Midbrain (tissue), 1 donor: ENCODE data around the gene VANGL1.

Experiments
- DNase-seq: peaks from one replicate; lab custom pipeline; 2025; lab: John Stamatoyannopoulos, UW

Gene VANGL1

DNA sequence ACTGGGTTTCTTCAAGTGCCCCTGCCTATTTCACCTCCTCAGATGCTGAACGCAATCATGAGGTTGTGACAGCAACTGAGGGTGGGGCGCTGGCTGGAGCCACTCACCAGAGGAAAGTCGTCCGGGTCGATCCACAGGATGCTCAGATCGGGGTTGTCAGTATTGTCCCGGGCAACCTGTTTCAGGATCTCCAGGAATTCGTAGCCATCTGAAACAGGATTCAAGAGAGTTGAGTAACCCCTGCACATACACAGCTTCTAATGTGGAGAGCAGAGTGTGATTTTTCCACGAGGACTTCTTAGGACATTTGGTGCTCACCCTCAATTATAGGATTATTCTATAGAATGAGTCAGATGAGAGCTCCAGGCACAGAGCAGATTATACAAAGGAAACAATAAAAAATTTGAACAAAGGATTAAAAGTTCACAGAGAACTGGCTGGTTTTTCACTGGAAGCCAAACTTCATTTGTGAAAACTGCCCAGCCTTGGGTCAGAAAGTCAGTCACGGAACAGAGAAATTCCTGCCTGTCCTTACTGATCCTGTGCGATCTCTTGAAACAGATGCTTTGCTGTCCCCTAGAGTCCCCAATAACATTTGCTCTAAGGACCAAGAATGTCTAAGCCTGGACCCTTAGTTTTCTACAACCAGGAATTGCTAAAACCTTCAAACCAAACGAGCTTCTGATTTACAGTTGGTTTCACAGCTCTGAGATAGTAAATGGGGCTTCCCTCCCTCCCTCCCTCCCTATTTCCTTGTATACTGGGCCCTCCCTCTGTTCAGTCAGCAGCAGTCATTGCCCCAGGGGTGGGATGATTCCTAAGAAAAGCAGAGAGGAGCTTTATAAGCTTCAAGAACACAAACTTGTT, 63.5 kb downstream of the VANGL1 start:
- DNase-seq = no peak

DNA sequence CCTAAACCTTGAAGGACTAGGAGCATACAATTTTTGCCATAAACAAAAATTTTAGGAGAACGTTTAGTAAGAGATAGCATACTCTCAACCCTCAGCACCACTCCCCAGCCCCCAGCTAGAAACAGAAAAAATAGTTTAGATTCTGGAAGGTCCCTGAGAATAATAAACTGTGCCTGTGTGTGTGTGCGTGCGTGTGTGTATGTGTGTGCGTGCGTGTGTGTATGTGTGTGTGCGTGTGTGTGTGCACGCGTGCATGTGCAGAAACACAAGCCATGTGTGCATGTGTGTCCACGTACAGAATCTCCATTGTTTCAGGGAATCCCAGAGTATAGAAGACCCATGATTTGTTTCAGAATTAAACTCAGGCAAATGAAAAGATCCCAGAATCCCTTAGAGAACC, 64.2 kb downstream of the VANGL1 start:
- no peak for DNase-seq

- DNase-seq = peak; percentile 17
Measured at GRCh38 chr1:115706587-115707425, 65.0 kb downstream of the VANGL1 start.

DNA sequence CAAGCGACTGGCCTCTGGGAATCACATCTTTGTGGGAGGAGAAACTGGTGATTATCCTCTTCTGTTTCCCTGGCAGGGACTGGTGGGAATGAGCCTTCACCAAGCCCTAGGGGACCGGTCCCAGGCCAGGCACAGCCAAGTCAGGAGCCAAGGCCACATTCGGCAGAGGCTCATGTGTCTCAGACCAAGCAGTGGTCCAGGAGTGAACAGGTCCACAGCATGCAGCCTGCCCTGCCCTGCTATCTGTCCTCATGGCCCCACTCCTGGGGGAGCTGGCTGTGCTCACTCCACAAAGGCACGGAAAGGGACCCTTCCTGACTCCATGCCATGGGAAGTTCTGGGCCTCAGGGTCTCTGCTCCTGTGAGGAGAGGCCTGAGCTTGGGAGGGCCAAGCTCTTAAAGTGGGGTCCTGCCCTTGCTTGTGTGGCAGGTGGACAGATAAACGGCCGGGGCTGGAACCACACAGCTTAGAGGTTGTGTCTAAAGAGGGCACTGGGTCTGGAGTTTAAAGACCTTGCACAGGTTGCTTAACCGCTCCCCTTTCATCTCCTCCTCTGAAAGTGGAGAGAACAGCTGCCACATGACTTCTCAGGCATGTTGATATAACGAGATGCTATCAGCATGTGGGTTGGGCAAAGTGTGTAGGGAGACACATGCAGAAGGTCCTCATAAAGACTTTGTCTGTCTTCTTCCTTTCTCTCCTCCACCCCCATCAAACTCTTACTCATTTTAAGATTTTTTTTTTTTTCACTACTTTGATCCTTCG, 69.3 kb downstream of the VANGL1 start:
- no peak for DNase-seq

DNA sequence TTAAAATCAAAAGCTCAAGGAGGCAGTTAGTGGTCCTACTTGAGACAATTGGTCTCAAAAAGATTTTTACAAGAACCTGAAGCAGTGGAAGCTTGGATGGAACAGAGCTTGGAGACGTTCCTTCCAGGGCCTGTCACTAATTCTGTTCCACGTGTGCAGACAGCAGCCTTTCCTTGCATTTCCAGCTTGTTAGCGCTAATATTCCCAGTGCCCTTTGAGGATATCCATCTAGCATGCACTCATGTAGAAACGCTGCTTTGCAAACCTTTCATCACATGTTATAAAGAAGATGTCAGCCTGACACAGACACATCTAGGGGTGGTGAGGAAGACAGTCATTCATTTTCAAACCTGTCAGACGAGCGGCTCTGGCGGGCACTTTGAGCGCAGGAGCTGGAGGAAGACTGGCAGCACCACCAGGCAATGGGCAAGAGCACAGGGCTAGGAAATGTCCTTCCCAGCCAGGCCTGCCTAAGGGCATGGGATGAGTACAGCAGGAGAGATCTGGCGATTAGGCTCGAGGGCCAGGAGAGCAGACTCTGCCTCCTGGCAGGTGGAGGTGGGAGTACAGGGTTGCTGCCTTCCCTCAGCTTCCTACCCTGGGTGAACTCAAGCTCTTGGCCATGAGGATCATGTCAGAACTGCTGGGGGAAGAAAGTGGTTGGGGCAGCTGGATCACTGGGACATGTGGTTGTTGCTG, 71.3 kb downstream of the VANGL1 start:
- no peak for DNase-seq

GRCh38 chr1:115713906-115714305, 72.1 kb downstream of the VANGL1 start:
- no peak for DNase-seq

DNA sequence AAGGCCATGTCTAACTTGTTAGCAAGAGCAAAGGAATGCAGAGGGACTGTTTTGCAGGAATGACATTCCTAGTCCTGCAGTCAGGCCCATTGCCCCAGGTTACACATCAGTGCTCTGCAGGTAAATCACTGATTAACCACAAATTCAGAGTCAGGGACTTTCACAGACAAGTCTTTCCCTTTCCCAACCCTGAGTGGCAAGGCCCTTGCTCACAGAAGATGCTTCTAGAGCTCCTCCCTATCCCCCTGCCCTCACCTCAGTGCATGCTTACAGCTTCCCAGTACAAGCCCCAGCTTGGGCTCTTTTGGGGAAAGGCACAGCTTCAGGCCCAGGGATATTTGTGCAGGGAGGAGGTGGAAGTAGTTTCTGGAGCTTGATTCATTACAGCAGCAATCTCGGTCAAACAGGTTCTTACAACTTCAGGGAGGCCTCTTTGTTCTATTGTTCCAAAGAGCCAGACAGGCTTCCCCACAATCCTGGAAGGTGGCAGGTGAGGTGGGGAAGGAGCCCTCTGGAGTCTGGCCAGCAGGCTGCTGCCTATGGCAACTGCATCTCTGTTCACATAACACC, 72.9 kb downstream of the VANGL1 start:
- no peak for DNase-seq

DNA sequence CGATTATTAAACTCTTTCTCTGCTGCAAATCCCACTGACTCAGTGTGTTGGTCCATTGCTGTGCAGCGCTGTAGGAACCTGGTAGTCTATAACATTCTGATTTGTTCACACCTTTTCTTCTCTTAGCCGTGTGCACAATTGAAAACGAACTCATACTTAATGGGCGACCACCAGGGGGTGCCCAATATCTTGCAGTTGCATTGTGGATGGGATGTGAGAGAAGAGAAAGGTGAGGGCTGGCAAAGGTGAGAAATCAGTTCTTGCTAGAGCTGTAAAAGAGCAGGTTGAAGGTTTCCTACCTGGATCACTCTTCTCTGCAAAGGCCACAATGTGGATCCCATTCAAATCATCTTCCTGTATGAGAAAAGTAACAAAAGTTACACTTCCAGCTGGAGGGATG, 75.8 kb downstream of the VANGL1 start:
- DNase-seq = peak; percentile 7

DNA sequence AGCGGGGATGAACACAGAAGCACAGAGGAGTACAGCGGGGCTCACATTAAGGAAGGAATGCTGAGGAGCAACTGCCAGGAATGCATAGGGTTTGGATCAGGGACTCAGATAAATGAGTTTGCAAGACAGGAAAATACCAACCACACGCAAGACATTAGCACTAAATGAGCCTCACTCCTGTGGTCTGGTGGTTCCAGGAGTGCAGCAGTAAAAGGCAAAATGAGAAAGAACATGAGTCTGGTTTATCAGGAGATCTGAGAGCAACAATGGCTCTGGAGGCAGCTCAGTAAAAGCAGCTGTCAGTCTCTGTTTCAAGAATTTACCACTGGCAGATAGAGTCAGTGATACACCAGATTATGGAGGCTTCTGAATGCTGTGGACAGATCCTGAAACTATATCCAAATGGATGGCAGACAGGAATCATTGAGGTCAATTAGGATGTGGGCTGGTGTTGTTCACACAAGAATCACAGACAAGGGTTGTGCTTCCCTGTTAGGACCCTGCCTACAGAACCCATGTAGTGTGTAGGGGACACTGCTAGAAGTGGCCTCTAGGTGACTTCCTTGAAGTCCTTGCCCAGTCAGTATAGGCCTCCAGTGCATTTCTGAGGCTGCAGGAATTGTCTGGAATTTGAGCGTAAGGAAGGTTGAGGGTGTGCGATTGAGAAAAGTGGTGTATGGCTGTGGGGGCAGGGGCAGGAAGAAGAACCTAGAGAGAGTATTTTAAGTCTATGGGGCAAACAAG, 76.4 kb downstream of the VANGL1 start:
- no peak for DNase-seq

DNA sequence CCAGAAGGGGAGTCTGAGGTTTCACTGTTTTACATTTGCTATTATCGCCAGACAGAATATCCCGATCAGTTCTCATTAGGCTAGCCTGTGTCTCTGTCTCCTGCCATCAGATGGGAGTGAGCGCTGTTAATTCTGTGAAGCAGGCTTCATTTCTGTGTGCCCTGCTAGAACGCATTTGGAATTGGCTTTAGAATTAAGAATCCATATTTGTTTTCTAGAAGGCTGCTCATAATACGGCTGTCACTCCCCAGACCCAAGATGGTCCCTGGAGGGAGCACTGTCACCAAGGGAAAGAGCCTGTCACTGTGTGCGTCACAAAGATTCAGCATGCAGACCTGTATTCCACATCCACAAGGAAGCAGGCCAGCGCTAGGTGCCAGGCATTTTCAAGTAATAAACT, 77.5 kb downstream of the VANGL1 start:
- no peak for DNase-seq

DNA sequence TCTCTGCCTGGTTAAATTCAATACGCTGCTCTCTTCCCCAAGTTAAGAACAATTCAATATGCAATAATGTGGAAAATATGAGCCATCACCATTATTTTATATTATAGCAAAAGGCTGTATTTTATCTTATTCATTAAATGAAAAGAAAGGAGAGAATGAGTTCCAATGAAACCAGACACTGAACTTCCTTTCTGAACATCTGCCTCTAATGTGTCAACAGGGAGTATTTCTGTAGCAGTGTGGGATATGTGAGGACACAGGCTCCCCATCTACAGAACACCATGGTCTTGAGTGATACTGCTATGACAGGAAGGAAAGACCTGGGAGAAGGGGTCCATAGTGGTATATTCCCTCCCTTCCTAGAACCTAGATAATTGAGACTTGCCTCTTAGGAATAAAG, 80.5 kb downstream of the VANGL1 start:
- DNase-seq = no peak

DNA sequence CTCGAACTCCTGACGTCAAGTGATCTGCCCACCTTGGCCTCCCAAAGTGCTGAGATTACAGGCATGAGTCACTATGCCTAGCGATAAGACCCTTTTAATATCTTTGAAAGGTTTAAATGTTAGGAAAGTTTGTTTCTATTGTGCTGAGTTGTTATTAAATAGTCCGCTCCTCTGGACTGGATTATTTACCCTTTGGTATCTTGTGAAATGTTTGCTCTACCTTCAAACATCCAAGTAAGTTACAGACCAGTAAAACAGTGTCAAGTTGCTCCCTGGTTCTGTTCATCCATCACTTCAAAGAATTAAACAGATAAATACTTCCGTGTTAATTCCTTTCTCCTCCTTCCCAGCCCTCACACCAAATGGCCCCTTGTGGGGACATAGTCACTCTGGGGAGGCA, 82.0 kb downstream of the VANGL1 start:
- DNase-seq = no peak

- DNase-seq = no peak
Measured at GRCh38 chr1:115725600-115725999, 83.8 kb downstream of the VANGL1 start.

- DNase-seq = no peak
Measured at GRCh38 chr1:115726161-115726560, 84.4 kb downstream of the VANGL1 start.

GRCh38 chr1:115726570-115726969, 84.8 kb downstream of the VANGL1 start:
- DNase-seq = no peak

GRCh38 chr1:115727706-115728249, 86.0 kb downstream of the VANGL1 start:
- DNase-seq = no peak

GRCh38 chr1:115728341-115728740, 86.6 kb downstream of the VANGL1 start:
- DNase-seq = no peak

GRCh38 chr1:115729756-115730155, 88.0 kb downstream of the VANGL1 start:
- DNase-seq = no peak

- DNase-seq = no peak
Measured at GRCh38 chr1:115732316-115732715, 90.5 kb downstream of the VANGL1 start.

DNA sequence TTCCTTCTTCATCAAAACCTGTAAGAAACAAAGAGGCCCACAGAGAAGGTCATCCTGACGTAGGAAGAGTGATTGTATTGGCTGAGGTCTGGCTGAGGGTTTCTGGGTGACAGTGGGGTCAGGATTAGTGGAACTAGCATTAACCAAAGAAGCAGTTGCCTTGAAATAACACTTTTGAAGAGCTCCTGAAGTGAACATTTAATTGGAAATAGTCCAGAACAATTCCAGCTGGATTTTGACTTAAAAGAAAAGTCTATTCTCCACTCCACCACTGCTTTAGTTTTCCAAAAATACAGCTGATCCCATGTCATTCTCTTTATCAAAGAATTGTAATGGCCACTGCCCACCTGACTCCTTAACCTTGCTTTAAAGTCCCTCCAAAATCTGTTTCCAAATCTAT, 99.0 kb downstream of the VANGL1 start:
- DNase-seq = no peak
